ENCODE measurements around the gene HSPA4. TPM values are rescaled to one million over a fixed set of nuclear protein-coding genes. Genes with fewer than 3 reads are reported as not detected.

Gene HSPA4
- total and polyA plus RNA-seq, 2 of the 4 experiments (the other 2 are of a cell fraction) = 34.9 to 120 TPM

- no peaks in the 10 kb centered on the region for H3K36me3 ChIP-seq (ENCODE audit: control insufficient read depth, insufficient read depth, low read length)
- peaks cover 2% of the 10 kb centered on the region; the same call in 1 of the 2 replicates for H3K27me3 ChIP-seq (ENCODE audit: control insufficient read depth, insufficient read depth, low read length)
- H2AK9ac ChIP-seq (replicated peaks; ENCODE audit: low read depth, low read length, poor library complexity) = no peak overlapping the region
- H2BK20ac ChIP-seq (ENCODE audit: low read depth, low read length) = no peak overlapping the region
- H3K9ac ChIP-seq (ENCODE audit: low read depth, low read length) = no peak overlapping the region
- no peak overlapping the region for H4K8ac ChIP-seq (ENCODE audit: low read depth in 2 of 2, low read length in 2 of 2)
- H2AFZ ChIP-seq (replicated peaks; ENCODE audit: low read length, poor library complexity) = no peak overlapping the region
- H3K4me2 ChIP-seq (ENCODE audit: low read depth, low read length) = no peak overlapping the region
- H2AK5ac ChIP-seq (ENCODE audit: low read depth, low read length) = no peak overlapping the region
- intact Hi-C loops (cut with micrococcal nuclease) (no loop called here), in situ Hi-C loops (cut with MboI; ENCODE audit: low sequenced_read_pairs) (no loop called here), dilution Hi-C loops (cut with HindIII; ENCODE audit: low sequenced_read_pairs, unreplicated experiment) (no loop called here)
- no peaks in the 10 kb centered on the region for H4K20me1 ChIP-seq (ENCODE audit: insufficient read depth, low read length)
- no peak for DNase-seq
- H3K27ac ChIP-seq (ENCODE audit: insufficient read depth, low read length) = no peak overlapping the region
- H3K4me1 ChIP-seq (ENCODE audit: control insufficient read depth, insufficient read depth, low read length) = no peaks in the 10 kb centered on the region
- H2BK5ac ChIP-seq (ENCODE audit: low read depth, low read length, poor library complexity, severe bottlenecking) = no peak overlapping the region
- no peak overlapping the region for H2BK15ac ChIP-seq (ENCODE audit: low read depth, low read length)
- ChIA-PET POLR2A (ENCODE audit: unreplicated experiment) (no interaction called here), CTCF (no interaction called here)
- no peak overlapping the region for H3K23ac ChIP-seq (ENCODE audit: low read depth, low read length)
- H3K4me3 ChIP-seq (ENCODE audit: insufficient read depth, low read depth, low read length) = no peak overlapping the region
- H3K79me1 ChIP-seq (ENCODE audit: low read depth in 1 of 2, low read length in 2 of 2) = no peaks in the 10 kb centered on the region
- H3K14ac ChIP-seq (replicated peaks; ENCODE audit: low read depth, low read length) = no peak overlapping the region
- no peak overlapping the region for H3K18ac ChIP-seq (ENCODE audit: low read depth, low read length)
- no peak overlapping the region for H4K5ac ChIP-seq (ENCODE audit: low read depth, low read length)
- H3K4ac ChIP-seq (ENCODE audit: low read depth, low read length) = no peak overlapping the region
- WGBS, 2 experiments (ENCODE audit: extremely low coverage in 2 of 2, insufficient read length in 1 of 2) = 74% methylated on average over 3 of the region's 6 CpGs; no CpG with 5 or more reads in 1 of the 2 experiments
- no peaks in the 10 kb centered on the region for H3K9me1 ChIP-seq (ENCODE audit: insufficient read depth, low read length)
- H4K91ac ChIP-seq (ENCODE audit: insufficient read depth, low read depth, low read length) = no peak overlapping the region
- H3K56ac ChIP-seq (ENCODE audit: extremely low read depth, insufficient read depth, low read length) = no peak overlapping the region
- BruUV-seq (replicated peaks) = no TSS peak
- H3K9me3 ChIP-seq (ENCODE audit: control insufficient read depth, insufficient read depth, low read length) = no peaks in the 10 kb centered on the region
- no peak for ATAC-seq (ENCODE audit: low read depth)
- H2BK120ac ChIP-seq (ENCODE audit: low read depth, low read length) = no peak overlapping the region
- no peak for TF ChIP-seq MAFK (IDR thresholded peaks at IDR 0.05; ENCODE audit: low read depth, low read length)
- no peak for TF ChIP-seq BHLHE40 (IDR thresholded peaks at IDR 0.05; ENCODE audit: low read depth, low read length)
- TF ChIP-seq CHD1 (IDR thresholded peaks at IDR 0.05; ENCODE audit: low read depth, low read length) = no peak
- no peak for TF ChIP-seq FOS (IDR thresholded peaks at IDR 0.05; ENCODE audit: low read depth, low read length)
- TF ChIP-seq ELK1 (IDR thresholded peaks at IDR 0.05; ENCODE audit: borderline replicate concordance, low read depth, low read length) = no peak
- no peak for TF ChIP-seq SMC3 (IDR thresholded peaks at IDR 0.05; ENCODE audit: low read depth, low read length)
- TF ChIP-seq POLR2A (IDR thresholded peaks at IDR 0.05; ENCODE audit: low read depth, low read length) = no peak
- no peak for TF ChIP-seq MAZ (IDR thresholded peaks at IDR 0.05; ENCODE audit: borderline replicate concordance, low read depth, low read length)
- TF ChIP-seq, protein P1, sequence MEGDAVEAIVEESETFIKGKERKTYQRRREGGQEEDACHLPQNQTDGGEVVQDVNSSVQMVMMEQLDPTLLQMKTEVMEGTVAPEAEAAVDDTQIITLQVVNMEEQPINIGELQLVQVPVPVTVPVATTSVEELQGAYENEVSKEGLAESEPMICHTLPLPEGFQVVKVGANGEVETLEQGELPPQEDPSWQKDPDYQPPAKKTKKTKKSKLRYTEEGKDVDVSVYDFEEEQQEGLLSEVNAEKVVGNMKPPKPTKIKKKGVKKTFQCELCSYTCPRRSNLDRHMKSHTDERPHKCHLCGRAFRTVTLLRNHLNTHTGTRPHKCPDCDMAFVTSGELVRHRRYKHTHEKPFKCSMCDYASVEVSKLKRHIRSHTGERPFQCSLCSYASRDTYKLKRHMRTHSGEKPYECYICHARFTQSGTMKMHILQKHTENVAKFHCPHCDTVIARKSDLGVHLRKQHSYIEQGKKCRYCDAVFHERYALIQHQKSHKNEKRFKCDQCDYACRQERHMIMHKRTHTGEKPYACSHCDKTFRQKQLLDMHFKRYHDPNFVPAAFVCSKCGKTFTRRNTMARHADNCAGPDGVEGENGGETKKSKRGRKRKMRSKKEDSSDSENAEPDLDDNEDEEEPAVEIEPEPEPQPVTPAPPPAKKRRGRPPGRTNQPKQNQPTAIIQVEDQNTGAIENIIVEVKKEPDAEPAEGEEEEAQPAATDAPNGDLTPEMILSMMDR (conservative IDR thresholded peaks at IDR 0.05; ENCODE audit: low read depth, low read length) = no peak
- no peak for TF ChIP-seq CEBPB (IDR thresholded peaks at IDR 0.05; ENCODE audit: low read depth, low read length)
- TF ChIP-seq NFE2L2 (IDR thresholded peaks at IDR 0.05; ENCODE audit: low read depth, low read length) = no peak
- TF ChIP-seq MXI1 (IDR thresholded peaks at IDR 0.05; ENCODE audit: borderline replicate concordance, low read depth, low read length) = no peak
These were observed 91.0 kb downstream of the HSPA4 start for GRCh38 chr5:133142782-133143181.
